Prostate gland (tissue), 2 donors: ENCODE measurements around the gene BRCC3.

ENCODE experiments used
- POLR2AphosphoS5 ChIP-seq: sonication (generic); formaldehyde crosslinking; IDR thresholded peaks from one replicate; pipeline ENCODE4 v1.6.1; 2017; ENCODE audit warnings: antibody characterized with exemption
- TF ChIP-seq, protein P1 (sequence below), 4 experiments: fragments of 200-600 bp in 2 of 4; fragments of 450-650 bp in 2 of 4; sonication (generic) in 2 of 4; IDR thresholded peaks; 1 replicate in 3 of 4; 2 replicates in 1 of 4; pipeline ENCODE4 v1.5.1; 2016 to 2019; ENCODE audit warnings: antibody characterized with exemption in 4 of 4, mild to moderate bottlenecking in 2 of 4, moderate library complexity in 2 of 4

DNA sequence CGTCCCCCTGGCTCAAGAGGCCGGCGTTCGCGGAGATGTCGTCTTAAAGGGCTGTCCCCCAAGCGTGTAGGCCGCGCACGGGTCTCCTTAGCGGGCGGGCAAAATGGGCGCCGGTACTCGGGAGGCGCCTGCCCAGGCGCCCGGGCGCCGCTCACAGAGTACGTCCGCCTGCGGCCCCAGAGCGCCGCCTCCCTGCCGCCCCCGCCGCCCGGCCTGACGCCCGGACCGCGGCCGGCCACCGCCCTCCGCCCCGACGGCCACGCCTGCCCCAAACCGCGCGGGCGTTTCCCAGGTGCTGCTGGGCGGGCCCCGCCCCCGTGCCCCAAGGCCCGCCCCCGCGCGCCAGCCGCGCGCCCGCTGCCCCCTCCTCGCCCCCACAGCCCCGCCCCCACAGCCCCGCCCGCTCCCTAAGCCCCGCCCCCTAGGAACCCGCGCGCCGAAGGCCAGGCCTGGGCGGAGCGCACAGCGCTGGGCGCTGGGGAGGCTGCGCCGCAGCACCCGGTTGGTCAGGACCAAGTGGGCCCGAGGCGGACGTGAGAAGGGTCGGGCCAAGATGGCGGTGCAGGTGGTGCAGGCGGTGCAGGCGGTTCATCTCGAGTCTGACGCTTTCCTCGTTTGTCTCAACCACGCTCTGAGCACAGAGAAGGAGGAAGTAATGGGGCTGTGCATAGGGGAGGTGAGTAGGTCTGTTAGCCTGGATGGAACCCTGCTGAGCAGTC lies at the start of gene BRCC3, which contains the start of the genes CMC4 and MTCP1:
- TF ChIP-seq, protein P1, sequence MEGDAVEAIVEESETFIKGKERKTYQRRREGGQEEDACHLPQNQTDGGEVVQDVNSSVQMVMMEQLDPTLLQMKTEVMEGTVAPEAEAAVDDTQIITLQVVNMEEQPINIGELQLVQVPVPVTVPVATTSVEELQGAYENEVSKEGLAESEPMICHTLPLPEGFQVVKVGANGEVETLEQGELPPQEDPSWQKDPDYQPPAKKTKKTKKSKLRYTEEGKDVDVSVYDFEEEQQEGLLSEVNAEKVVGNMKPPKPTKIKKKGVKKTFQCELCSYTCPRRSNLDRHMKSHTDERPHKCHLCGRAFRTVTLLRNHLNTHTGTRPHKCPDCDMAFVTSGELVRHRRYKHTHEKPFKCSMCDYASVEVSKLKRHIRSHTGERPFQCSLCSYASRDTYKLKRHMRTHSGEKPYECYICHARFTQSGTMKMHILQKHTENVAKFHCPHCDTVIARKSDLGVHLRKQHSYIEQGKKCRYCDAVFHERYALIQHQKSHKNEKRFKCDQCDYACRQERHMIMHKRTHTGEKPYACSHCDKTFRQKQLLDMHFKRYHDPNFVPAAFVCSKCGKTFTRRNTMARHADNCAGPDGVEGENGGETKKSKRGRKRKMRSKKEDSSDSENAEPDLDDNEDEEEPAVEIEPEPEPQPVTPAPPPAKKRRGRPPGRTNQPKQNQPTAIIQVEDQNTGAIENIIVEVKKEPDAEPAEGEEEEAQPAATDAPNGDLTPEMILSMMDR (IDR thresholded peaks at IDR 0.05): no peak
- peak; percentile 64 for TF ChIP-seq POLR2AphosphoS5
